Liver (tissue), 3 donors: ENCODE measurements around the gene GZMA.

Experiments
- ATF3 ChIP-seq: IDR thresholded peaks from 2 replicates; pipeline ENCODE4 v1.6.1; 2016; ENCODE audit warnings: antibody characterized with exemption
- CTCF ChIP-seq: fragments of 150-350 bp; IDR thresholded peaks from 2 replicates; pipeline ENCODE4 v1.5.1; 2017; ENCODE audit warnings: improper control_type of control experiment, low read depth, low read length; ENCODE audit not compliant: missing input control
- EGR1 ChIP-seq, 2 donors: IDR thresholded peaks; 2 replicates each; pipeline ENCODE4 v1.6.1; 2016 to 2018; ENCODE audit warnings: antibody characterized with exemption in 2 of 2, low read depth in 2 of 2
- FOXA1 ChIP-seq: IDR thresholded peaks from 2 replicates; pipeline ENCODE4 v1.6.1; 2016; ENCODE audit warnings: antibody characterized with exemption
- GABPA ChIP-seq, 2 donors: IDR thresholded peaks in 1 of 2; conservative IDR thresholded peaks in 1 of 2; 2 replicates each; pipeline ENCODE4 v1.6.1; 2016; ENCODE audit warnings: antibody characterized with exemption in 2 of 2, mild to moderate bottlenecking in 1 of 2, moderate library complexity in 1 of 2
- JUND ChIP-seq, 2 donors: IDR thresholded peaks; 2 replicates each; pipeline ENCODE4 v1.6.1; 2016; ENCODE audit warnings: antibody characterized with exemption in 2 of 2
- MAX ChIP-seq: IDR thresholded peaks from 2 replicates; pipeline ENCODE4 v1.6.1; 2016; ENCODE audit warnings: antibody characterized with exemption
- RAD21 ChIP-seq, 2 donors: IDR thresholded peaks; 2 replicates each; pipeline ENCODE4 v1.6.1; 2016; ENCODE audit warnings: antibody characterized with exemption in 2 of 2, mild to moderate bottlenecking in 2 of 2
- REST ChIP-seq: IDR thresholded peaks from 2 replicates; pipeline ENCODE4 v1.6.1; 2016; ENCODE audit warnings: antibody characterized with exemption, mild to moderate bottlenecking
- RXRA ChIP-seq, 2 donors: IDR thresholded peaks; 2 replicates each; pipeline ENCODE4 v1.6.1; 2017 to 2018; ENCODE audit warnings: antibody characterized with exemption in 2 of 2, mild to moderate bottlenecking in 1 of 2
- SP1 ChIP-seq: IDR thresholded peaks from 2 replicates; pipeline ENCODE4 v1.6.1; 2018; ENCODE audit warnings: antibody characterized with exemption, mild to moderate bottlenecking
- TAF1 ChIP-seq: conservative IDR thresholded peaks from 2 replicates; pipeline ENCODE4 v1.6.1; 2016; ENCODE audit warnings: antibody characterized with exemption, mild to moderate bottlenecking
- YY1 ChIP-seq: IDR thresholded peaks from 2 replicates; pipeline ENCODE4 v1.6.1; 2016; ENCODE audit warnings: antibody characterized with exemption, mild to moderate bottlenecking
- donor health status: healthy.
- donor health status: healthy.

- TF ChIP-seq CTCF (no peak), JUND (IDR thresholded peaks at IDR 0.05) (no peak), REST (no peak), FOXA1 (no peak), ATF3 (no peak), SP1 (no peak), YY1 (no peak), RXRA (IDR thresholded peaks at IDR 0.05) (no peak), TAF1 (no peak), RAD21 (IDR thresholded peaks at IDR 0.05) (no peak), EGR1 (IDR thresholded peaks at IDR 0.05; ENCODE audit: low read depth in 2 of 2) (no peak), GABPA (IDR thresholded peaks at IDR 0.05 in 1 of 2, conservative IDR thresholded peaks at IDR 0.05 in 1 of 2) (no peak), MAX (no peak)
These were observed 39.7 kb downstream of the GZMA start for GRCh38 chr5:55141945-55142690.
